Gastroesophageal sphincter (tissue), 3 donors: ENCODE measurements around the gene TNFRSF9.

ENCODE experiments used
- POLR2A ChIP-seq, 2 donors: fragments of 450-650 bp; IDR thresholded peaks; one replicate each; pipeline ENCODE4 v1.6.1; 2017; ENCODE audit warnings: antibody characterized with exemption in 2 of 2, mild to moderate bottlenecking in 2 of 2, moderate library complexity in 1 of 2
- TF ChIP-seq, protein P1 (sequence below), 4 experiments: fragments of 200-600 bp in 2 of 4; fragments of 450-650 bp in 2 of 4; sonication (generic) in 1 of 4; IDR thresholded peaks; one replicate each; pipeline ENCODE4 v1.5.1; 2017 to 2019; ENCODE audit warnings: antibody characterized with exemption in 4 of 4, mild to moderate bottlenecking in 2 of 4, moderate library complexity in 2 of 4

DNA sequence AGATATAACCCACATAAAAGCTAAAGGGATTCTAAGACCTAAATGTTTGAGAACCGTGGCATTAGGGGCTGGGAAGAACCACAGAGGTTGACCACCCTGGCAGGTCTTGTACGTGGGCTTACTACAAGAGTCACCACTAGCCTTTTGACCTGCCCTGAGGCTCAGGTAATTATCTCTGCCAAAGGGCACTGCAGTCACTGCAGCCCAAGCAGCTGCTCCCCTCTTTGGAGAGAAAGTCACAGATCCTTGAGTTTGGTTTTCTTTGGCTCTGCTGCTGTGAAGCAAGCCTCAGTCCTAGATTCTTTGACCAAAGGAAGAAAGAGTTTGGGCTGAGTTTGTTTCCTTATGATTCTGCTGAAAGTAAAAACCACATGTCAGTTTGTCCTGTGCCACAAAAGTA lies 32.4 kb upstream of the TNFRSF9 start:
- TF ChIP-seq, protein P1, sequence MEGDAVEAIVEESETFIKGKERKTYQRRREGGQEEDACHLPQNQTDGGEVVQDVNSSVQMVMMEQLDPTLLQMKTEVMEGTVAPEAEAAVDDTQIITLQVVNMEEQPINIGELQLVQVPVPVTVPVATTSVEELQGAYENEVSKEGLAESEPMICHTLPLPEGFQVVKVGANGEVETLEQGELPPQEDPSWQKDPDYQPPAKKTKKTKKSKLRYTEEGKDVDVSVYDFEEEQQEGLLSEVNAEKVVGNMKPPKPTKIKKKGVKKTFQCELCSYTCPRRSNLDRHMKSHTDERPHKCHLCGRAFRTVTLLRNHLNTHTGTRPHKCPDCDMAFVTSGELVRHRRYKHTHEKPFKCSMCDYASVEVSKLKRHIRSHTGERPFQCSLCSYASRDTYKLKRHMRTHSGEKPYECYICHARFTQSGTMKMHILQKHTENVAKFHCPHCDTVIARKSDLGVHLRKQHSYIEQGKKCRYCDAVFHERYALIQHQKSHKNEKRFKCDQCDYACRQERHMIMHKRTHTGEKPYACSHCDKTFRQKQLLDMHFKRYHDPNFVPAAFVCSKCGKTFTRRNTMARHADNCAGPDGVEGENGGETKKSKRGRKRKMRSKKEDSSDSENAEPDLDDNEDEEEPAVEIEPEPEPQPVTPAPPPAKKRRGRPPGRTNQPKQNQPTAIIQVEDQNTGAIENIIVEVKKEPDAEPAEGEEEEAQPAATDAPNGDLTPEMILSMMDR (IDR thresholded peaks at IDR 0.05) = no peak
- no peak for TF ChIP-seq POLR2A (IDR thresholded peaks at IDR 0.05)
